ENCODE data around the gene CCN5.
A peak's percentile ranks its signal among the peaks of the same experiment; 100 is the strongest.
"Not testable (repeated sequence)": the region's sequence is repeated elsewhere in the genome, so short reads cannot be mapped to it uniquely, and the experiment has no call there.

CCN5 gene

DNA sequence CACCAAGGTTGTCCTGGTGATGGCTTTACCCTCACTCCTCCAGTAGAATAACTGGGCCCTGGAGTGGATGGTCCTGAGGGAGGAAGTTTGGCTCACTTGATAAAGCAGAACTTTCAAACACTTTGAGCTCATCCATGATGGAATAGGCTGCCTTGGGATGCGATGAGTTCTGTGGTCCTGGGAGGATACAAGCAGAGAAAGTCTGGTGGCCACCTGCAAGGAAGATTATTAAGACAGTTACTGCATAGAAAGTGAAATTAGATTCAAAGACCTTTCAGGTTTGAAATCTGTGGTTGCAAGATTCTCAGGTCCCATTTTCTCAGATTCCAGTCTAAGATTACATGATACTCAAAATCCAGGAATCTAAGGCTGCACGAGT, 19.9 kb upstream of the CCN5 start:
- no peak for DNase-seq

DNA sequence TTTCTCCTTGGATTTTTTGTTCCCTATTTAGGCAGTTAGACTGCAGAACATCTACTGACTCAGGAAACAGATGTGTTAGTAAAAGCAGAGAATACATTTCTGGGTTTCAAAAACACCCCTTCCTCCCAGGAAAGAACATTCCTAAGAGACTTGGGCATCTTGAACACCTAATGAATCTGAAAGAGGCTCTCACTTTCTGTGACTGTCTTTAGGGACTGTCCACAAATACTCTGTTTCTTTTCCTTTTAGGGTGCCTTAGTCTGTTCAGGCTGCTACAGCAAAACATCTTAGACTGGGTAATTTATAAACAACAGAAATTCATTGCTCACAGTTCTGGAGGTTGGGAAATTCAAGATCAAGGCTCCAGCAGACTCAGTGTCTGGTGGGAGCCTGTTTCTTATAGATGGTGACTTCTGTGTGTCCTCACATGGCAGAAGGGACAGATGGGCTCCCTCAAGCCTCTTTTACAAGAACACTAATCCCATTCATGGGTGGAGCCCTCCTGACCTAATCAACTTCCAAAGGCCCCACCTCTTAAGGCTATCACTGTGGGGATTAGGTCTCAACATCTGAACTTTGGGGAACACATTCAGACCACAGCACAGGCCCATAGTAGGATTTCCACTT, 19.4 kb upstream of the CCN5 start:
- DNase-seq = no peak

DNA sequence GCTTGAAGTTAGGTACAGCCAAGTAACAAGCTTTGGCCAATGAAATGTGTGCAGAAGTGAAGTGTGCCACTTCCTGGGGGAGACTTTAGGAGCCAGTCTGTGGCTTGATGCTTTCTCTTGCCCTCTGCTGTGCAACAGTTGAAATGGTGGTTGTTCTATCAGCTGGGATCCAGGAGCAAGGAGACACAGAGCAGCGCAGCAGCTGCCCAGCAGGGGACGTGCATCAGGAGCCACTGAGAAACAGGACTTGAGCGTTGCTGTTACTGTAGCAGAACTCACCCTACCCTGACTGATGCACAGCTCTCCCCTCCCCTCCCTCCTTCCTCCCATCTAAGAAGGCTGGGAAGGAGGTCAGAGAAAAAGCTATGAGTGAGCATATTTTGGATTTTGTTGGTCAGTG, 18.9 kb upstream of the CCN5 start:
- peak; percentile 43 for DNase-seq

DNA sequence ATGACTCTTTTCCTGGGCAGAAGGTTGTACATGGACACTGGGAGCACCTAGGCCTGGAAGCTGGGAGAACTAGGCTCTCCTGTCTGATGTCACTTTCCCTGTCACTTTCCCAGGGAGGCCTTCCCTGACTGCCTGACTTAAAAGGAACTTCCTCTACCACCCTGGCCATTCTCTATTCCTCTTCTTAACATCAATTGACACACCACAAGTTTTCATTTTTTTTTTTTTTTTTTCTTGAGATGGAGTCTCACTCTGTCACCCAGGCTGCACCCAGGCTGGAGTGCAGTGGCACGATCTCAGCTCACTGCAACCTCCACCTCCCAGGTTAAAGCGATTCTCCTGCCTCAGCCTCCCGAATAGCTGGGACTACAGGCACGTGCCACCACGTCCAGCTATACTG, 18.1 kb upstream of the CCN5 start:
- DNase-seq = not testable (repeated sequence)

DNA sequence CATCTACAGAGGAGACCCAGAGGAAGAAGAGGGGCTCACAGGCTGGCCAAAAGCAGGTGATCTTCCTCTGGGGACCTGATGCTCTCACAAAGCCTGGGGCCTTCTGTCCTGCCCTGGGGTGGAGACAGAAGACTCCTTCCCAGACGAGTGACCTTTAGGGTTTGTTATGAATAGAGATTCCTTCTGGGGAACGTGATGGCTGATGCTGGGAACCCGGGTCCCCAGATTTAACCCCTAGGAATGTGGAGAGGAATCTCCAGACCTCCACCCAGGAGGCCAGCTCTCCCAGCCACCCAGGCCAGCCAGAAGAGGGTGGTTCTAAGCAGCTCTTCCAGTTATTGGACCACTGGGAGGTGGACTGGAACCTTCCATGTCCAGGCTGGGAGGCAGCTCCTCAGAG, 16.8 kb upstream of the CCN5 start:
- no peak for DNase-seq

DNA sequence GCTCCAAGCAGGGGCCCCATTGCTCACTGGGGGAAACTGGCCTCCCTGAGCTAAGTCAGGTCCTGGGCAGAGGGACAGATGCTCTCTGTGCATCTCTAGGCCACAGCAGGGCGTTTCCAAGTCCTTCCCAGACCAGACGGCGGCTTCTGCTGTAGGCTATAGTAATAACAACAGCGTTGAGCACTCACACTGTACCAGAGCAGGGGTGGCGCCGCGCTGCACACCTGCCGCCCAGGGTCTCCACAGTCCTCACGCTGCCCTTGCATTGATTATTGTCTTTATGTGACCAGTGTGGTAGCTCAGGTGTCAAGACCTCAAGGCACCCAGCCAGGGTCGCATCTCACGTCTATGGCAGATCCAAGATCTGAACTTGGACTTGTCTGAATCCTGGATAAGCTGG, 14.9 kb upstream of the CCN5 start:
- no peak for DNase-seq

DNA sequence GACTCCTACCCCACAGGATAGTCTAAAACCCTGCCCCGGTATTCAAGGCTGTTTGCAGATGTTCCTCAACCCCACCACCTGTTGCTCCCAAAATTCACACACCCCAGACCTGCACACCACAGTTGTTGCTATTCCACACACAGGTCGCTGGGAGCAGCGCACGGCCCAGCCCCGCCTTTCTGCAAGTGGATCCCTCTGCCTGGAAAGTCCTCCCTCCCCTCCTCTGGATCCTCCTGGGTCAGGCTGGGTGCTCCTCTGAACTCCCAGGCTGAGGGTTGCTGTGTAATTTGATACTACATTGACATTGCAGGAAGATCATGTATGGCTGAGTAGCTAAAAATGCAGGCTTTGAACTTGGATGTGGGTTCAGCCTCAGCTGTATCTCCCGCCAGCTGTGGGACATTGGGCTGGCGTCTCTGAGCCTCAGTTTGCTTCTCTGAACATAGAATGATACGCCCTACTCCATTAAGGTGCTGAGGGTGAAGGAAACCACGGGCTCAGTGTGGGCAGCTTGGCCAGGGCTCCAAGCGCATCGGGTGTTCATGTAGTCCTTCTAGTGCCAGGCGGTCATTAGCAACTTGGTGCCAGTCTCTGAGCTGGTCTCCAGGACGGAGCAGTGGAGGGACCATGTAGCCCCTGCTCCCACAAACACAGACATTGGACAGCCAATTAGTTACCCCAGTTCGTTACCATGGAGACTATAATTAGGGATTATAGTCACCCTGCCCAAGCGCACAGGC, 13.9 kb upstream of the CCN5 start:
- DNase-seq = no peak

DNA sequence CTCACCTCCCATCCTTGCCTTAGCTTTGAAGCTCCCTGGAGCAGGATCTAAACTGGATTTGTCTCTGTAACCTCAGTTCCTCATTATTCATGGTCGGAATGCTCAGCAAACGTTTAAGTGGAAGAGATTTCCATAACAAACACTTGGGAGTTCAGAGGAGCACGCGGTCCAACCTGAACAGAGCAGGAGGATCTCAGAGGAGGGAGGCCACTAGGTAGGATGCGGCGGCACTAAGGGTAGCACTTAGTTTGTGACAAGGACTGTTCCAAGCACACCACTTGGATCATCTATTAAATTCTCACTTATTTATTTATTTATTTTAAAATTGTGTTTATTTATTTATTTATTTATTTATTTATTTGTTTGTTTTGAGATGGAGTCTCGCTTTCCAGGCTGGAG, 13.3 kb upstream of the CCN5 start:
- no peak for DNase-seq

DNA sequence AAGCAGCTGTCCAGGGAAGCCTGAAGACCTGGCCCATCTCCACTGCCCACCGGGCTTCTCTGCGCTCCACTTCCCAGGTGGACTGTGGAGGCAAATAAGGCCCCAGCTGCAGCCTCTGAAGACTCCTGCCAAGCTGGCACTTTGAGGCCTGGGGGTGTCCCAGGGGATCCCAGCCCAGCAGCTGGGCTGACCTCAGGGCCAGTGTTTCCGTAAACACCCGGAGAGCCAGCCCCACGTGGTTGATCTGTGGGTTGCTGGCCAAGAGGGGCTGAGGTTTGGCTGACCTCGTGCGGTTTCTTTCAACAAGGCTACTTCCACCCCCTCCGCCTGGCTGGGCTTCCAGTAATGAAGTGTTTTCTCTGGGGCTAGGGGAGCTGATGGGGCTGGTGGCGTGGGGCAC, 12.4 kb upstream of the CCN5 start:
- peak; percentile 84 for DNase-seq

DNA sequence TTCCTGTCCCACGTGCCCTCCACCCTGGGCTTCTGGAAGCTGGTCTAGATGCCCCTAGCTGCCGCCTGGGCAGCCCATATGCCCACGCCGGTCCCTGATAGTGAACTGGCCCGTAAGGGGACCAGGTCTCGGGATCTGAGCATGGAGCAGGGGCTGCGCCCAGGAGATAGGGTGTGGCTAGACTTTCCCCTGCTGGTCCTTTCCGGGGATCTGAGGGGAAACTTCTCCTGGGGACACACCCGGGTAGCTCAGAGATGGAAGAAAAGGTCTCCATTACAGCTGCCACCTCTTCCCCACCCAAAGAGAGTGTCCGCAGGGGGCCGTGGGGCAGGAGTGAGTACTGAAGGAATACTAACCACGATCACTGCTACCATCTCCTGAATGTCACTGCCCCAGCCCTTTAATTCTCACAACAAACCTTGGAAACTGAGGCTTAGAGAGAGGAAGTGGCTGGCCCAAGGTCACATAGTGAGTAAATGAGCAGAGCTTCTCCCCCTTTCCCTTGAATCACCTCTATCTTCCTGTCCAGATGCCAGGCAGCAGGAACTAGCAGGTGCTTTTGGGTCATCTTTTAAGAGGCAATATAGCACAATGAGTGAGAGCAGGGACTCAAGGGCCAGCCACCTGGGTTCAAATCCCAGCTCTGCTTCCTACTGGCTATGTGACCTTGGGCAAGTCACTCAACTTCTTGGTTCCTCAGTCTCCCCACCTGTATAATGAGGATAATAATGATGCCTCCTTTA, 11.8 kb upstream of the CCN5 start:
- DNase-seq = no peak

DNA sequence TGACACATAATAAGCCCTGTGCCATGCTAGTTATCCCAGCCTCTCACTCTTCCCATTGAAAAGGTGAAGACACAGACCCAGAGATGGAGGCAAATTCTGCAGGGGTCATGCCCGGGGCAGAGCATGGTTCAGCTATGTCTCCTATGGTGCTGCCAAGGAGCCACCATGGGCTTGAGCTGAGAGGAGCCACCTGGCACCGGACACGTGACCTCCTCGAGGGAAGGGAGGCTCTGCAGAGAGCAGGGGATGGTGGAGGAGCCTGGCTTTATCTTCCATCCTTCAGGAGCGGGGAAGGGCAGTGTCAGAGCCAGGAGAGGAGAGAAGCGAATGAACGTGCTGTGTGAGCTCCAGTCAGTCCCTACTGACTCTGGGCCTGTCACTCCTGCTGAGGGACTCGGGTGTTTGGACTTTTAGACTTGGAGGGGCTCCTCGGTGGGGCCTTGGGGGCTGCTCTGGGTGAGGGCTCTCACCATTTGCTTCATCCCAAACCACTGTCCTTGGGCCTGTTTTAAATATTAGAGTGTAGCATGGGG, 11.1 kb upstream of the CCN5 start:
- peak; percentile 54 for DNase-seq

DNA sequence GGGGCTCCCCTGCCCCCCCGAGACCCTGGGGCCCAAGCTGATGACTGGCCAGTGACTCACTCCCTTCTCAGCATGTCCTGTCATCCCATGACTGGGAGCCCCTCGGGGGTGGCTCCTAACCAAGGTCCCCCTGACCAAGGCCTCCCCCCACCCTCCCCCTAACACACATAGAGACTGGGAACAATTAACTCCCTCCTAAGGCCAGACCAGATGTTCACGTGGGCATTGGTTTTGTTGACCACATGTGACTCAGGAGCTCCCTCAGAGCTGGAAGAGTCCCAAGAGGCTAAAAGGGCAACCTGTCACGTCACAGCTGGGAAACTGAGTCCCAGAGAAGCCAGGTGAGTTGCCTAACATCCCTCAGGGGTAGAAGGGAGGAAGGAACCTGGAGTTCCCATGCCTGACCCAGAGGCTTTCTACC, 10.6 kb upstream of the CCN5 start:
- DNase-seq = no peak

DNA sequence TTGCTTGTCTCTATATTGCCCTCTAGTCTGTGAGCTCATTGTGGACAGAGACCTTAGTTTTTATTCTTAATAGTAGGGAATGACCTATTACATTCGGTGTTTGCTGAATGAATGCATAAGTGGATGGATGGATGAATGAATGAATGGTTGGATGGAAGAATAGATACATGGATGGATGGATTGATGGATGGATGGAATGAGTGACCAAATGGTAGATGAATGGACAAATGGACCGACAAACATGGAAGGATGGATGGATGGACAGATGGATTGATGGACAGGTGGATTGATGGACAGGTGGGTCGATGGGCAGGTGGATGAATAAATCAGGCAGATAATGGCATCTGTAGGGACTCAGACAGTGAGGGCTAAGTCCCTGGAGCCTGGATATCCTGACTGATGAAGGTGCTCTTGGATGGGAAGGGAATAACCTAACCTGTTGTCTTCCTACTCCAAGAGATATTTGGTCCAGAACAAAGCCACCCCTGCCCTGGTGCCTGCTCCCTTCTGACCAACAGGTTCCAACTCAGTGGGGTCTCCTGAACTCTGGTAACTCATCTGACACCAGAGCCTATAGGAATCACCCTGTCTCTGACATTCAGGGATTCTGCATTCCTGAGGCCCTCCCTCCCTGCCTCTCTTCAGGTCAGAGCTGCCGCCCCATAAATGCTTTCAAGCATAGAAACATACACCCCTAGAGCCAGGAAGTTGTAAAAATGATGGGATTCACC, 9.6 kb upstream of the CCN5 start:
- DNase-seq = no peak

DNA sequence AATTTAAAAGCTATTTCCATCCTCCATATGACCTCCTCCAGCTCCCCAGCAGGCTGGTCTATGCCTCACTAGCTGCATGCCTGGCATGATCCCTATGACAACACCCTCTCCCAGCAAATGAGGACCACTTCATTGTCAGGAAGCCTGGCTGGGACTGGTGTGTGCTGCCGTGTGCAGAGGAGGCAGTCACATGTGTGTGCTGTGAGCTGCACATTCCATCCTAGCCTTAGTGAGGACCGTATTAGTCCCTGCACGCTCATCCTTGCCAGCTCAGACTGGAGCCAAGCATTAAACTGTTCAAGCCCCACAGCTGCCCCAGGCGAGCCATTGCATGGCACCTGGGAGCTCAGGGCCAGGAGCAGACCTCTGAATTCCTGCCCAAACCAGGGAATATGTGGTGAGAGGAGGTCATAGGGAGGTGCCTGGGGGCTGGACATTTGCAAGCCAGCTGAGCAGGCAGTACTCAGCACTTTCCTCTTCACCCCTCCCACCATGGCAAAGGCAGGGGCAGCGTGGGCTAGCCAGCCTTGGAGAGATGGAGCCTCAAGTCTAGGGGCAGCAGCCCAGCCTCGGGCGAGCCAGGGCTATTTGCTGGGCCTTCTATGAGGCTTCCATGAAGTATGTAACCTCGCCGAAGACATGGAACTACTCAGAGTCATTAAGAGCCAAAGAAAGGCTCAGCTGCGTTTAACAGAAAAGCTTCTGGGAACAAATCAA, 8.7 kb upstream of the CCN5 start:
- DNase-seq = no peak

DNA sequence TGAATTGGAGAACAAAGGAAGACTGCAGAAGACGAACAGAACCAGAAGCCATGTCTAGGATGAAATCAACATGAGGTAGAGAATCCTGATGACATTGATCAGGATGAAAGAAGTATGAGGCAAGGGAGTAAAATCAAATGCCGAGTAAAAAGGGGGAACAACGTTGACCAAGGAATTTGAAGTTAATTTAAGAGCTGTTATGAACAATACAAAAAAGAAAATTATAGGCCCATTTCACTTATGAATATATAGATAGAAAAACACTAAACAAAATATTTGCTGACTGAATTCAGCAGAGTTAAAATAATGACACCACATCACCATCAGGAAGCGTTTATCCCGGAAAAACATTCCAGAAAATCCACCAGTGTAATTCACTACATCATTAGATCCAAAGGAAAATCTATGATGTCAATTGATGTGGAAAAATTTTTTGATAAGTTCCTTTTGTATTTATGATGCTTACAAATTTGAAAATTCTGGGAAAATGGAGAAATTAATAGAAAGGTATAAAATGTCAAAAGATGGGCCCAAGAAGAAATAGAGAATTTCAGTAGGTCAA, 8.1 kb upstream of the CCN5 start:
- no peak for DNase-seq

DNA sequence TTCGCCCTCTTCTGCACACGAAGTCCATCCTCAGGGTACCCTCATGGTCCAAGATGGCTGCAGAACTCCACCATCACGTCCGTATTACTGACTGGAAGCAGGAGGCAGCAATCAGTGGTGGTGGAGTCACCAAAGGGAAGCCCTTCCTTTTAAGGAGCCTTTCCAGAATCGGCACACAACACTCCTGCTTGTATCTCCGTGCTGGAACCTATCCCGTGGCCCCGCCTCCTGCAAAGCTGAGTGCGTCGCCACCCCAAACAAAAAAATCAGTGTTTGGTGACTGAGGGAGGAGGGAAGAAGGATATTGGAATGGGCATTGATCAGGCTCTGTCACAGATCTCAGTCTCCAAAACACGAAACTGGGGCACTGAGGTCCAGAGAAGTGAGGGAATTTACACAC, 5.8 kb upstream of the CCN5 start:
- no peak for DNase-seq

DNA sequence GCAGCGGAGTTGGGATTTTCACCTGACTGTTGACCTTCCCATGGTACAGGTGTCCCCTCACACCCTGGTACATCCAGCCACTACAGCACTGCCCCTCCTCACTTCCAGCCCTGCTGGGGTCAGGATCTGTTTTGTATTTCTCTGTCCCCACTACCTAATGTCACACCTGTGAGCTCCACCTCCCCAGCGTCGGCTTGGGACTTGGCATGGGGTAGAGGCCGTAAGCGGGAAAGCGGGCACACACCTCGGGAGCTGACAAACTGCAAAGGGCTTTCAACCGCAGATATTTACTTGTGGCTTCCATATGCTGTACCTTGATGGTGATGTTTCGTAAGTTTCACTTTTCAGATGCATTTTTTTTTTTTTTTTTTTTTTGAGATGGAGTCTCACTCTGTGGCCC, 5.4 kb upstream of the CCN5 start:
- peak; percentile 61 for DNase-seq

DNA sequence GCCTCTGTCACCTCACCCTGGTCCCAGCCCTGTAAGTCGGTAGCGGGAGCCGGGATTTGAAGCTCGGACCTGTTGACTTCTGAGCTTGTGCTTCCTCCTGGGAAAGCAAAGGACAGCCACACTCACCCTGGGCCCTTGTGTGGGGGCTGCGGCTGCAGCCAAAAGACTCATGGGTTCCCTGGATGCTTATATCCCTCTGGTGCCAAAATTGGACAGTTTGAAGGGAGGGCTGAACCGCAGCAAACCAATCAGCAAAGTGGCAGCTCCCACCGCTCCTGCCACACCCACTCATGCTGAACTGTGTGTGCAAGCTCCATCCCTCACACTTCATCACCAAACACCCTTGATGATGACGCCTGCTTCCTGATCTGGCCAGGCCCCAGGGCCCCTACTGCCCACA, 3.9 kb upstream of the CCN5 start:
- DNase-seq = no peak

DNA sequence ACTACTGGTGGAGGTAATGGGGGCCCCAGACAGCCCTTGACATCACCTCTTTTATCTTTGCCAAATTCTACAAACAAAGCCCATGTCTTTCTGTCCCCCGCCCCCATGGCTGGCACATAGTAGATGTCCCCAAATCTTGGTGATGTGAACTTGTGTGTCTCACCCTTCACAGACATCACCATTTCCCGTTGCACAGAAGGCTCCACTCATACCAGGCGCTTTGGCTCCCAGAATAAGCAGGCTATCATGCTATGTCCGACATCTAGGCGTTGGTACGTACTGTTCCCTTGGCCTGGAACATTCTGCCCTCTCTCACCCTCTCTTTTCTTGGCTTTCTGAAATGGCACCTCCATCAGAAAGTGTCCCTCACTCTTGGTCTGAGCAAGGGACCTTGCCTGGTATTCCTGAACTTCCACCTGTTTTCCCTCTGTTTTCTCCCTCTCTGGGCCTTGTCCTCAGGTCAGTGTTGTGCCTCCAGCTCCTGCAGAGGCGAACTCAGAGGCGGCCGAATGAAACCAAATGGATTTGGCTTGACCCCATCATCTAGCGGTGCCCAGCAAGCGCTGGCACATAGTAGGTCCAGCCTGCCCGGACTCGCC, 968 bp upstream of the CCN5 start:
- no peak for DNase-seq

DNA sequence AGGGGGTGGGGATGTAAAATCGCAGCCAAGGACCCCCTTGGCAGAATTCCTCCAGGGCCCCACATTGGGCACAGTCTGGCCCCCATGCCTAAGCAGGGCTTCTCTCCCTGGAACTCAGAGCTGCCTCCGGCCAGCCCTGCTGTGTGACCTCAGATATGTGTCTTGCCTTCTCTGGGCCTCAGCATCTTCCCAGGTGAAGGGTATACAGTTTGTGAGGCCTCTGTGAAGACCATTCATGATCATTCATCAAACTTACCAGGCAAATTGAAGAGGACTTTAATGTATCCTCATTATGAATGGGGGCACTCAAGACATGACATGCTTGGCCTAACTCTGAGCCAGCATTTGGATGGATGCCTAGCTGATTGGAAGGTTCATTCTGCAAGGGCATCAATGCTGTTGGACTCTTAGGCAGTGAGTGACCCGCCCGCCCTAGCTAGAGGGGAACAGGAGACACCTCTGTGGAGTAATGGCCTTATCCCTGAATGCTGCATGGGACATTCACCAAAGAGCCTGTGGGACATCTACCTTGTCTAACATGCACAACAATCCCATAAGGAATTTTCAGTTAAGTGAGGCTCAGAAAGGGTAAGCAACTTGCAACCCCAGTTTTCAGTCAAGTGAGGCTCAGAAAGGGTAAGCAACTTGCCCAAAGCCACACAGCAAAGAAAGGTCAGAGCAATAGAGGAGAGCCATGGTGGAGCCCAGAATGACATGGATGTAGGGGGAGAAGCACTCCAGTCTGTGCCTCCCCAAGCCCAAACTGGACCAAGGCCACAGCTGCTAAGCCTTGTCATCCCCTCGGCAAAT, 535 bp downstream of the CCN5 start:
- DNase-seq = no peak

Measured in RPMI8226 (cell line).